Stimulated activated CD8-positive, alpha-beta memory T cell treated with anti-CD3 and anti-CD28 coated beads, Interleukin-4, amount 100 ng/mL, for 1 hour (primary cell): Measurements from ENCODE around the gene STARD8.
"Not testable (repeated sequence)": the region's sequence is repeated elsewhere in the genome, so short reads cannot be mapped to it uniquely, and the experiment has no call there.

Source experiments
- DNase-seq, 2 donors: peaks; one replicate each; pipeline ENCODE4 v3.0.0-alpha.2; 2020; ENCODE audit warnings: low read depth in 2 of 2, low spot score in 1 of 2

Gene STARD8, protein sequence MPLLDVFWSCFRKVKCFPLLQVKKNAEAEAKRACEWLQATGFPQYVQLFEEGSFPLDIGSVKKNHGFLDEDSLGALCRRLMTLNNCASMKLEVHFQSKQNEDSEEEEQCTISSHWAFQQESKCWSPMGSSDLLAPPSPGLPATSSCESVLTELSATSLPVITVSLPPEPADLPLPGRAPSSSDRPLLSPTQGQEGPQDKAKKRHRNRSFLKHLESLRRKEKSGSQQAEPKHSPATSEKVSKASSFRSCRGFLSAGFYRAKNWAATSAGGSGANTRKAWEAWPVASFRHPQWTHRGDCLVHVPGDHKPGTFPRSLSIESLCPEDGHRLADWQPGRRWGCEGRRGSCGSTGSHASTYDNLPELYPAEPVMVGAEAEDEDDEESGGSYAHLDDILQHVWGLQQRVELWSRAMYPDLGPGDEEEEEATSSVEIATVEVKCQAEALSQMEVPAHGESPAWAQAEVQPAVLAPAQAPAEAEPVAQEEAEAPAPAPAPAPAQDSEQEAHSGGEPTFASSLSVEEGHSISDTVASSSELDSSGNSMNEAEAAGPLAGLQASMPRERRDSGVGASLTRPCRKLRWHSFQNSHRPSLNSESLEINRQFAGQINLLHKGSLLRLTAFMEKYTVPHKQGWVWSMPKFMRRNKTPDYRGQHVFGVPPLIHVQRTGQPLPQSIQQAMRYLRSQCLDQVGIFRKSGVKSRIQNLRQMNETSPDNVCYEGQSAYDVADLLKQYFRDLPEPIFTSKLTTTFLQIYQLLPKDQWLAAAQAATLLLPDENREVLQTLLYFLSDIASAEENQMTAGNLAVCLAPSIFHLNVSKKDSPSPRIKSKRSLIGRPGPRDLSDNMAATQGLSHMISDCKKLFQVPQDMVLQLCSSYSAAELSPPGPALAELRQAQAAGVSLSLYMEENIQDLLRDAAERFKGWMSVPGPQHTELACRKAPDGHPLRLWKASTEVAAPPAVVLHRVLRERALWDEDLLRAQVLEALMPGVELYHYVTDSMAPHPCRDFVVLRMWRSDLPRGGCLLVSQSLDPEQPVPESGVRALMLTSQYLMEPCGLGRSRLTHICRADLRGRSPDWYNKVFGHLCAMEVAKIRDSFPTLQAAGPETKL

DNA sequence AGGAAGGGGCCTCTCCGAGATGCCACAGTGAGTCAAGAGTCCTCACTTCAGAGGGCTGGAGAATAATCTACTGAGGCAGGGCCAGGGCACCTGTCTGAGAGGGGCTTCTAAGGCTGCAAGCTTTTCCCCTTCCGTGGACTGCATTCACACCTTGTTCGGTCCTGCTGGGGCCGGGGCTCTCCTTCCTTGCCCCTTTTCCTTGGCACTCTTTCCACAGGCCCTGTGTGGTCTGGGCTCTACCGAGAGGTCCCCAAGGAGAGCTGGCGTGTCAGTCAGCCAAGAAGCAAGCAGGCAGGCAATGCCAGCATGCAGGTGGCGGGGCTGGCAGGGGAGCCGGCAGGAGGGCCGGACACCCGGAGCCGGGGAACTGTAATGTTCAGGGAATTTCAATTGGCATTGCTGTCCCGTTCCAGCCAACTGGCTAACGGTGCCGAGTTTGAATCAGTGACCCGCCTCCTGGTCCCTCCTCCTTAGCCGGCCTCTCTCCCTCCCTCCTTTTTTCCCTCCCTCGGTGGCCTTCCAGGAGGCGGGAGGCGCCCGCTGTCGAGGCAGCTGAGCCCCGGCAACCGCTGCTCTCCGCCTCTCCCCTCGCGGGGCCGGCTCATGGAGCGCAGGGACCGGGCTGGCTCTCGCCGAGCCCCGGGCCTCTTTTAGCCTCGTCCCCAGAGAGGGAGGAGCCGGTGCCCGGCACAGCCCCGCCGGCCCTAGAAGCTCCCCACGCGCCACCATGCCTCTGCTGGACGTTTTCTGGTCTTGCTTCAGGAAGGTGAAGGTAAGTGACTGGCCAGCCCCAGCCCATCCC, at the start of gene STARD8:
Gene STARD8, plus strand, starts transcription at position 511 of the 802 bp plus-strand sequence. Its CDS starts 217 bp downstream, at position 728.
- no peak for DNase-seq

DNA sequence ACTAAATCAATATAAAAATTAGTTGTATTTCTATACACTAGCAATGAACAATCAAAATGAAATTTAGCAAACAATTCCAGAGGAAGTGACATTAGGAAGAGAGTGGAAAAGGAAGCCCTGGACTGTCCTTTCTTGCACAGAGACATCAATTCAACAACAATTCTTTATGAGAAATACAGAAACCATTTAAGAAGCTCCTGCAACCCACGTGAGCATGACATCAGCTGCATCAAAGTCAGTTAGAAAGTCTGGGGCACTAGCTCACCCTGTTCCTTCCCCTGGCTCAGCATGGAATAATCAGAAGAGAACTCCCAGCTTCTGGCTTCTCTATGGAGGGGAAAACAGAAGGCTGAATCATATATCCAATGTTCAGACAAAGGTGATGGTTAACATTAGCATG, 48.6 kb upstream of the STARD8 start:
- no peak for DNase-seq

DNA sequence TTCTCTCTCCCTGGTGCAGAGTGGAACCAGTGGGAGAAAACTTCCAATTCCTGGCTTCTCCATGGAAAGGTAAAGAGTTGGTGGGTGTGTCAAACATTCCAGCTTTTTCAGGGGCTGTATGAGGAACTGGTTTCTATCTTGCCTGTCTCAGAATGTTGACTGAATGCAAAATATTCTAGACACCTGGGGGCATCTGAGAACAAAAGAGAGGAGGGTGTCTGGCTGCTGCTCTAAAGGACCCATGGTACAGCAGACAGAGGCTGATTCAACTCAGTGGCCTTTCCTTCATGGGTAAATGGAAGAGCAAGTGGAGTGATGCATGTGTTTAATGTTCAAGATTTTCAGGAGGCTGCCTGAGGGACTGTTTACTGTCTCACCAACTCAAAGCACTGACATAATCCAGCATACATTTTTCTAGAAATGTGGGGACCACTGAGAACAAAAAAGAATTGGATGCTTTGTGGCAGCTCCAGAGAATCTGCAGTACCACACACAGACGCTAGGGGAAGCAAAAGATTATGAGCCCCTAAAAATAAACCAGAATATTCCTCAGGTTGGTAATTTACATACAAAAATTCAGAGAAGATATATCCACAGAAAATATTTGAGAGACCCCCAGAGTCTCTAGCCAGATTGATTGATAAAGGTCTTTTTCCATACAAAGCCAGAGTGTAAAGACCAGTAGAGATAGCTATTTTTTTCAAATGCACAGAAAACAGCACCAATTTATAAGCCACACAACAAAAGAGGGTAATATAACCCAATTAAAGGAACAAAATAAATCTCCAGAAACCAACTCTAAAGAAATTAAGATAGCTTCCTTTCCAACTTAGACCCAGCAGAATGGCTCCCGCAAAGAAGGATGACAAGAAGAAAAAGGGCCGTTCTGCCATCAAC, 48.0 kb upstream of the STARD8 start:
- DNase-seq = no peak

DNA sequence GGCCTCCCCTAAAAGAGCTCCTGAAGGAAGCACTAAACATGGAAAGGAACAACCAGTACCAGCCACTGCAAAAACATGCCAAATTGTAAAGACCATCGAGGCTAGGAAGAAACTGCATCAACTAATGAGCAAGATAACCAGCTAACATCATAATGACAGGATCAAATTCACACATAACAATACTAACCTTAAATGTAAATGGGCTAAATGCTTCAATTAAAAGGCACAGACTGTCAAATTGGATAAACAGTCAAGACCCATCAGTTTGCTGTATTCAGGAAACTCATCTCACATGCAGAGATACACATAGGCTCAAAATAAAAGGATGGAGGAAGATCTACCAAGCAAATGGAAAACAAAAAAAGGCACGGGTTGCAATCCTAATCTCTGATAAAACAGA, 43.2 kb upstream of the STARD8 start:
- DNase-seq = not testable (repeated sequence)

DNA sequence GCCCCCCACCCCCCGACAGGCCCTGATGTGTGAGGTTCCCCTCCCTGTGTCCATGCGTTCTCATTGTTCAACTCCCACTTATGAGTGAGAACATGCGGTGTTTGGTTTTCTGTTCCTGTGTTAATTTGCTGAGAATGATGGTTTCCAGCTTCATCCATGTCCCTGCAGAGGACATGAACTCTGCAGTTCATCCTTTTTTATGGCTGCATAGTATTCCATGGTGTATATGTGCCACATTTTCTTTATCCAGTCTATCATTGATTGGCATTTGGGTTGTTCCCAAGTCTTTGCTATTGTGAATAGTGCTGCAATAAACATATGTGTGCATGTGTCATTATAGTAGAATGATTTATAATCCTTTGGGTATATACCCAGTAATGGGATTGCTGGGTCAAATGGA, 32.7 kb upstream of the STARD8 start:
- DNase-seq = not testable (repeated sequence)

DNA sequence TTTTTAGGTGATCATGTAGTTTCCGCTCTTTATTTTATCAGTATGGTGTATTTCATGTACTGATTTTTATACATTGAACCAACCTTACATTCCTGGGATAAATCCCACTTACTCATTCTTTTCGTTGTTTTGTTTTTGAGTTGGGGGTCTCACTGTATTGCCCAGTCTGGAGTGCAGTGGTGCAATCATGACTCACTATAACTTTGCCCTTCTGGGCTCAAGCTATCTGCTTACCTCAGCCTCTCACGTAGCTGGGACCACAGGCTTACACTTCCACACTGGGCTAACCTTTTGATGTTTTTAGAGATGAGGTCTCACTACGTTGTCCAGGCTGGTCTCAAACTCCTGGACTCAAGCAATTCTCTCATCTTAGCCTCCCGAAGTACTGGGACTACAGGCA, 19.5 kb upstream of the STARD8 start:
- no peak for DNase-seq

DNA sequence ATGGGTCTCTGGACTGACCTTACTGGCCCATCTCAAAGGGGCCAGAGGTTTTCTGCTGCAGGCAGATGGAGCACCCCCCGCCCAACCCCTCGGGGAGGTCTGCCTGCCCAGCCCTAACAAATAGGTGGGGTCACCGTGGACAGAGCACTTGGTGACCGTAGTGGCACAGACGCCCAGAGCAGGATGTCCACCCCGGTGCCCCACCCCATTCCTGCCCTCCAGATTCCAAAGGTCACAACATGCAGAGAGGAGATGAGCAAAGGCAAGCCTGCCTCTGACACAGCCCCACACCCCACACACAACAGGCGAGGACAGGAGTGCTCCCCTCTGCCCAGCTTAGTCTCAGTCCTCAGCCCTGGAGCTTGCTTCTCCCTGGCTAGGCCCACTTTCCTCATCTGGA, 17.5 kb upstream of the STARD8 start:
- DNase-seq = not testable (repeated sequence)

DNA sequence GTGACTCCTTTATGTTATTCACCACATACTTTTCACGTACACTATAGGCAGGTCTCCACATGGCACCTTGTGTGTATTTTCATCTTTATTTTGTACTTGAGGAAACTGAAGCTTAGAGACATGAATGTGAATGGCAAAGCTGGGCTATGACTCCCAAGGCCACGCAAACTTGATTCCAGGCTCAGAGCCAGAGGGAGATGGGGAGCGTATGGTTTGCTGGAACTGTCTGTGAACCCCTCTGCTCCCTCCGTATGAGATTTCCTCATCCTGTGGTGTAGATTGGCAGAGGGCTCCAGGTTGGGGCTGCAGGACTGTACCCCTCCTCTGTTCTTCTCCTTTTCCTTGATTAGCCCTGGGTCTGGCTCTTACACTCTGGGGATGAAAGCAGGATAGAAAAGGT, 16.1 kb upstream of the STARD8 start:
- no peak for DNase-seq

DNA sequence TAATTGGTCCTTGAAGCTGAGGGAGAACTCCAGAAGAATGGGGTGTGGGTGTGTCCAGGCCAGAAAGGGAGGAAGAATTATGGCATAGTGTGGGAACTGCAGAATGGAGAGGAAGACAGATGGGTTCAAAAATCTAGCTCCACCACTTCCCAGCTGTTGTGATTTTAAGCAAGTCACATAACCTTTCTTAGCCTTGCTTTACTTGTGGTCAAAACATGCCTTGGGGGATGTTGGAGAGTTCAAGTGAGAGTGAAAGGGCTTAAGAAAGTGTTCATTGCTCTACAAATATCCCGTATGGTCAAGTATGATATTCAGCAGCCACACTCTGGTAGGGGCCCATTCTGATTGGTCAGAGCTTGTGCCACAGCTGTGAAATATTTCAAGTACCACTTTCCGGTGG, 15.0 kb upstream of the STARD8 start:
- DNase-seq = no peak

DNA sequence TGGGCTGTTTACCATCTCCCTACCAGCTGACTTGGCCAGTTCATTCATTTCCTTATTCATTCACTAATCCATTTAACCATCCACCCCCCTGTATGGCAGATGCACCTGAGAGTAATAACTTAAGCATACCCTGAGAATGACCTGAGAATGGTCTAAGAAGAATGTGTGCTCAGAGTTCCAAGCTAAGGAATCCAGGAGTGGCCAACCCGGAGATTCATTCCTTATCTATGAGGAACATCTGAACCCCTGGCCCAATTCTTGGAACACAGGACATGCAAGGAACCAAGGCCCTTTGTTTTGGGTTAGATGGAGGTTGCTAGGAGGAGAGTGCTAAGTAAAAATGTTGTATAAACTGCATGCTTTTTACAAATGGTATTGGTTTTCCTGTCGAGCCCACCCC, 13.5 kb upstream of the STARD8 start:
- DNase-seq = no peak

DNA sequence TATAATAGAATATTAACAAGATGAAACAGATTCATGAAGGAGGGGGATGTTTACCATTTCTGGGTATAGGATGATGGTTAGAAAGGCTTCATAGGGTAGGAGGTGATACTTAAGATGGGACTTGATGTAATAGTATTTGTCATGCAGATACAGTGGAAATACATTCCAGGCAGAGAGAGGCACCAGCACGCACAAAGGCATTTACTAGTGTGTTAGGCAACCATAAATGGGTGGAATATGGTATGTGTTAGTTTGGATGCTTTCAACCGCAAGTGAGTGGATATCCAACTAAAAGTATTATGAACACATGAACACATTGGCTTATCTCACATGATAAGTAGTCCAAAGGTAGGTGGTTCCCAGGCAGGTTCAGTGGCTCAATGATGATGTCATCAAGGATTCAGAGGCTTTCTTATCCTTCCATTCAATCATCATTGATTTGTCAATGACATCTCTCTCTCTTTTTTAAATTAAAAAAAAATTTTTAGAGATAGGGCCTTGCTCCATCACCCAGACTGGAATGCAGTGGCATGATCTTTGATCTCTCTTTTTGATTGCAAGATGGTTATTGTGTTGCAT, 12.7 kb upstream of the STARD8 start:
- no peak for DNase-seq

DNA sequence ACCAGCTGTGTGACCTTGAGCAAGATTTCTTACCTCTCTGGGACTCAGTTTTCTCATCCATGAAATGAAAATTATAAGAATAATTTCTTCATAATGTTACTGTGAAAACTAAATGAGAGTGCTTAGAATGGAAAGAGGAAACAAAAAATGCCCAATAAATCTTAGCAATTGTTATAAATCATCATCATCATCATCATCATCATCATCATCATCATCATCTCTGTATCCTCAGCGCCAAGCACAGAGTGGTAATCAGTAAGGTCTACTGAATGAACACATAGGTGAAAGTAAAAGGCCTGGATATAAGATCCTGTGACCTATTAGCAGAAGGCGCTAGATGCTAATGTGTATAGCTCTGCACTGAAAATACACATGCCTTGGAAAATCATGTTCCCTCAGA, 6.8 kb upstream of the STARD8 start:
- no peak for DNase-seq

DNA sequence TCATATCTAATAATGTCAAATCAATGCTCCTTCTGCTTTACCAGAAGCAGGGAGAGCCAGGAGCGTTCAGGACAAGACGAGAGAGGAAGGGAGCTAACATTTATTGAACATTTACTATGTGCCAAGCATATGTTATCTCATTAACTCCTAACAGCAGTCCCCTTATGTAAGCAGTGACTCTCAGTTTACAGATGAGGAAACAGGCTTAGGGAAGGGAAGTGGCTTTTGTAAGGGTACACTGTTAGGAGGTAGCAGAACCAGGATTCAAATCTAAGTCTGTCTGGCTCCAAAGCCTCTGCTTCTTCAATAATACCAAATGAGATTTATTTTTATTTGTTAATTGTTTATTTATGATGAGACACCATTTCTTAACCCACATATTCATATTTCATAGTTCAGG, 2.6 kb upstream of the STARD8 start:
- DNase-seq = no peak

DNA sequence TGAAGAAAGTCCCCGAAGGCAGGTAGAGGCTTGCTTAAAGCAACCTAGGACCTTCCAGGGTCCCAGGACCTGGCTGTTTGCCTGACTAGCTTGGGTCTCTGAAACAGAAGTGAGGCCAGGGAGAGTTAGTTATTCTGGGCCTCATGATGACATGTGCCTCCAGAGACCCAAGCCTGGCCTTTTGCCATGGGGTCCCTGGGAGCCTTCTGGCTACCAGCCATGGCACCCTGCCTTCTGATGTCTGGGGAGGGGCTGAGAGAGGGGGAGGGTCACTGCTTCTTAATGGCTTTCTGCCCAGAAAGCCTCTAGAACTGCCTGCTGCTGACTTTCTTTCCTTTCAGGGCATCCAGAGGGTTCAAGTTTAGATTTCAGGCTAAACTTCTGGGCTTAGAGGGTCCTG, 1.0 kb upstream of the STARD8 start:
- no peak for DNase-seq

DNA sequence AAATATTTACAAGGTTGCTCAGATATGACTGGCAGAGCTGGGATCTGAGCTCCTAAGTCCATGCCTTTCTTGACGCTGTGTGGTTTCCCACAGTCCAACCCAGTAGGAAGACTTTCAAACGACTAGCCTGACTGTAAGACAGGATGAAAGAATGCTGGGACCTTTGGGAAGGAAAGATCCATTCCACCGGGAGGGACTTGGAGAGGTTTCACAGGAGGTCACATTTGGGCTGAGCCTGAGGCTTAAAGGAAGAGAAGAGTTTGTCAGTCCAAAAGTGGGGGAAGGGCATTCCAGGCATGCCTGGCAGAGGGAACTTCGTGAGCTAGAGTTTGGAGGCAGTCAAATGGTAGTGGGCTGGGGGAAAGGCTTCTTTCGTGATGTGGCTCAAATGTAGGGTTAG, 1.5 kb downstream of the STARD8 start:
- no peak for DNase-seq

DNA sequence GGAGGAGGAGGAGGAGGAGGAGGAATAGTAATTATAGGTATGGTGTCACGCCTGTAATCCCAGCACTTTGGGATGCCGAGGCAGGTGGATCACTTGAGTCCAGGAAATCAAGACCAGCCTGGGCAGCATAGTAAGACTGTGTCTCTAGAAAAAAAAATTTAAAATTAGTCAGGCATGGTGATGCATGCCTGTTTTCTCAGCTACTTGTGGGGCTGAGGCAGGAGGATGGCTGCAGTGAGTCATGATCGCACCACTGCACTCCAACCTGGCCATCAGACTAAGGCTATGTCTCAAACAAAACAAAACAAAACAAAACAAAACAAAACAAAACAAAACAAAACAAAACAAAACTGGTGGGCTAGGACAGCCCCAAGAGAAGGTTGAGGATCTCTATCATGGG, 3.0 kb downstream of the STARD8 start:
- no peak for DNase-seq

DNA sequence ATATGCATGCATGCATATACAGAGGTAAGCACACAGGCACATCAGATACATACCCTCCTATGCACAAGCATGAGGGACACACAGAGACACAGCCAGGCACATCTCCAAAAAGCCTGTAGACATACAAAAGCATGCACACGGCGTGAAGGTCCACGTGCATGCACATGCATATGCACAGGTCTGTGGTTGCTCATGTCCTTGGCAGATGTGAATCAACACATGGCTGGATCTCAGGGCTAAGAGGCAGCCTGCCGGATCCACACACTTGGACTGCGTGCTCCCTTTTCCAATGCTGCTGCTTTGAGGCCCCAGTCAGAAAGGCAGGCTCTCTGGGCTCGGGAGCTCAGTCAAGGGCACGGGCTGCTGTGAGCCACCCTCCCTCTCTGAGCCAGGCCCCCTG, 3.6 kb downstream of the STARD8 start:
- DNase-seq = no peak

DNA sequence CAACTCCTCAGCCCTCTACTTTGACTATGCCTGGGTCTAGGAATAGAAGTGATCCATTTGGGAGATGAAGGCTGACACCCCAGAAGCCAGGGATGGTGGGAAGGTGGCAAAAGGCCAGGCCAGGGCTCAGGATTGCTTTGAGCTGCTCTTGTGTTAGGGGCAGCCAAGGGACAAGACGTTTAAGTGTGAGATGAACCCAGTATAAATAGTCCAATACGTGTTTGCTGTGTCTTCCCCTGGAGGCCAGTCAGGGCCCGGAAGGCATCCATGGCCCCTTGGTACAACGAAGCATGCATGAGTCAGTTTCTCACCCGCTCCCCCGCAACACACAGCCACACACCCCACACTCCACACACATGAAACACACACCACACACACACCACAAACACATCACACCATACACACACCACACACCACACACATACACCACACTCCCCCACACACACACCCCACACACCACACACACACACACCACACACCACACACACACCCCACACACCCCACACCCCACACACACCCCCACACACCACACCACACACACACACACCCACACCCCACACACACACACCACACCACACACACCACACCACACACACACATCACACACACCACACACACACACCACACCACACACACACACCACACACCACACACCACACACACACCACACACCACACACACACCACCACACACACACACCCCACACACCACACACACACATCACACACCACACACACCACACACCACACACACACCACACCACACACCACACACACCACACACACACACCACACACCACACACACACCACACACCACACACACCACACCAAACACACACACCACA, 5.1 kb downstream of the STARD8 start:
- no peak for DNase-seq

DNA sequence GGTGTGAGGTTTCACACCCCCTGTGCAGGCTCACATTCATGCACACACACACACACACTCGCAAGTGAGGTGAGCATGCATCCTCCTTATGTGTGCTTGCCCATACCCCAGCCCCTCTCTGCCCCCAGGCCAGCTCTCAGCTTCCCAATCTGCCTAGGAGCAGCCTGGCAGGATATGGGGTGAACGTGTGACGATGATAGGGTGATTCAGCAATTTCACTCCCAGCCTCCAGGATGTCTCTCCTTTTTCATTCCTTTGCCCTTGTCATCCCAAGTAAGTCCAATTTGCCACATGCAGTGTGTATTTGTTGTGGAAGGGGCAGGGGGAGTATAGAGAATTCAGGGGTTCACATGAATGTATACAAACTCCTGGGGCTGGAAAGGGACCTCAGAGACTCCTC, 7.2 kb downstream of the STARD8 start:
- DNase-seq = no peak
